ENCODE data around the gene UCN2.
"Not testable (repeated sequence)": the region's sequence is repeated elsewhere in the genome, so short reads cannot be mapped to it uniquely, and the experiment has no call there.

DNA sequence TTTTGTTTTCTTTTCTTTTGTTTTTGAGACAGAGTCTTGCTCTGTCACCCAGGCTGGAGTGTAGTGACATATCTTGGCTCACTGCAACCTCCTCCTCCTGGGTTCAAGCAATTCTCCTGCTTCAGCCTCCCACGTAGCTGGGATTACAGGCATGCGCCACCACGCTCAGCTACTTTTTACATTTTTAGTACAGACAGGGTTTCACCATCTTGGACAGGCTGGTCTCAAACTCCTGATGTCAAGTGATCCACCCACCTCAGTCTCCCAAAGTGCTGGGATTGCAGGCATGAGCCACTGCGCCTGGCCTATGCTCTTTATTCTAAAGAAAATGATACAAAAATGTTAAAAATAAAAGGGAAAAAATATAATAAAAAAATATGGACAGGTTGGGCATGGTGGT is 32.9 kb downstream of the UCN2 start:
- TF ChIP-seq CTCF, POLR2A (IDR thresholded peaks at IDR 0.05): not testable (repeated sequence)
